Amygdala (tissue), 56 donors: ENCODE results near the gene WIPI1.
"Not testable (repeated sequence)": the region's sequence is repeated elsewhere in the genome, so short reads cannot be mapped to it uniquely, and the experiment has no call there.

Experiments used
- DNase-seq, 56 donors: peaks; one replicate each; lab custom pipeline; 2025; lab: John Stamatoyannopoulos, UW

Gene WIPI1

GRCh38 chr17:68422821-68423220, 34.5 kb downstream of the WIPI1 start:
- DNase-seq = no peak

- no peak for DNase-seq
Measured at GRCh38 chr17:68421486-68421885, 35.8 kb downstream of the WIPI1 start.

GRCh38 chr17:68420065-68420464, 37.2 kb downstream of the WIPI1 start:
- DNase-seq = no peak

- DNase-seq = no peak
Measured at GRCh38 chr17:68418876-68419275, 38.4 kb downstream of the WIPI1 start.

GRCh38 chr17:68417317-68417716, 40.0 kb downstream of the WIPI1 start:
- no peak for DNase-seq

GRCh38 chr17:68414901-68415300, 42.4 kb downstream of the WIPI1 start:
- not testable (repeated sequence) for DNase-seq

GRCh38 chr17:68413597-68414560, 43.4 kb downstream of the WIPI1 start:
- not testable (repeated sequence) for DNase-seq

GRCh38 chr17:68407656-68408055, 49.6 kb downstream of the WIPI1 start:
- DNase-seq = not testable (repeated sequence)

GRCh38 chr17:68403837-68404236, 53.5 kb downstream of the WIPI1 start:
- DNase-seq = not testable (repeated sequence)

GRCh38 chr17:68403122-68403521, 54.2 kb downstream of the WIPI1 start:
- no peak for DNase-seq

- no peak for DNase-seq
Measured at GRCh38 chr17:68401288-68401687, 56.0 kb downstream of the WIPI1 start.

- no peak for DNase-seq
Measured at GRCh38 chr17:68400404-68400735, 56.9 kb downstream of the WIPI1 start.

GRCh38 chr17:68399638-68400403, 57.5 kb downstream of the WIPI1 start:
- DNase-seq = peak in 1 of 56 donors; percentile 15

- DNase-seq = peak in 3 of 56 donors; percentile 11 to 31 (median 17)
Measured at GRCh38 chr17:68398691-68399637, 58.3 kb downstream of the WIPI1 start.

GRCh38 chr17:68397108-68397536, 60.2 kb downstream of the WIPI1 start:
- no peak for DNase-seq

- no peak for DNase-seq
Measured at GRCh38 chr17:68396226-68397107, 60.8 kb downstream of the WIPI1 start.

GRCh38 chr17:68394608-68395331, 62.5 kb downstream of the WIPI1 start:
- DNase-seq = no peak

- no peak for DNase-seq
Measured at GRCh38 chr17:68391561-68392268, 65.6 kb downstream of the WIPI1 start.
